Liver (tissue), 9 donors: Measurements from ENCODE around the gene EGFLAM. TPM values are rescaled to one million over a fixed set of nuclear protein-coding genes. Genes with fewer than 3 reads are reported as not detected.

Experiments used
- DNase-seq: peaks from one replicate; pipeline ENCODE4 v3.0.0-alpha.2; 2017; ENCODE audit warnings: low spot score
- H3K27ac ChIP-seq, 2 donors: one replicate each; pipeline ENCODE4 v1.7.0; 2013; ENCODE audit warnings: inconsistent platforms in 2 of 2, low read length in 2 of 2, control low read depth in 1 of 2, low read depth in 1 of 2, mild to moderate bottlenecking in 1 of 2
- H3K27me3 ChIP-seq, 4 donors: one replicate each; pipeline versions ENCODE4 v1.6.1 to v1.7.0; 2013; ENCODE audit warnings: low read length in 3 of 4, inconsistent platforms in 1 of 4, mild to moderate bottlenecking in 1 of 4, moderate library complexity in 1 of 4; ENCODE audit not compliant: control insufficient read depth in 4 of 4, insufficient read depth in 4 of 4
- H3K36me3 ChIP-seq, 4 donors: one replicate each; pipeline versions ENCODE4 v1.6.1 to v1.7.0; 2013; ENCODE audit warnings: low read length in 3 of 4, mild to moderate bottlenecking in 3 of 4, low read depth in 1 of 4, moderate library complexity in 1 of 4; ENCODE audit not compliant: control insufficient read depth in 4 of 4, insufficient read depth in 3 of 4
- H3K4me1 ChIP-seq, 4 donors: one replicate each; pipeline versions ENCODE4 v1.6.1 to v1.7.0; 2013; ENCODE audit warnings: low read length in 3 of 4, mild to moderate bottlenecking in 3 of 4, moderate library complexity in 1 of 4; ENCODE audit not compliant: control insufficient read depth in 4 of 4, insufficient read depth in 4 of 4
- H3K4me3 ChIP-seq, 3 donors: one replicate each; pipeline versions ENCODE4 v1.6.1 to v1.7.0; 2013; ENCODE audit warnings: low read length in 3 of 3, control low read depth in 1 of 3, low read depth in 1 of 3, mild to moderate bottlenecking in 1 of 3
- H3K9ac ChIP-seq, 2 donors: one replicate each; pipeline ENCODE4 v1.7.0; 2013; ENCODE audit warnings: low read length in 2 of 2, mild to moderate bottlenecking in 2 of 2, moderate library complexity in 2 of 2, control low read depth in 1 of 2, low read depth in 1 of 2
- H3K9me3 ChIP-seq, 4 donors: one replicate each; pipeline versions ENCODE4 v1.6.1 to v1.7.0; 2013; ENCODE audit warnings: low read length in 3 of 4; ENCODE audit not compliant: control insufficient read depth in 4 of 4
- EGR1 ChIP-seq, 2 donors: IDR thresholded peaks; 2 replicates each; pipeline ENCODE4 v1.6.1; 2016 to 2018; ENCODE audit warnings: antibody characterized with exemption in 2 of 2, low read depth in 2 of 2
- FOXA1 ChIP-seq: IDR thresholded peaks from 2 replicates; pipeline ENCODE4 v1.6.1; 2016; ENCODE audit warnings: antibody characterized with exemption
- FOXA2 ChIP-seq: IDR thresholded peaks from 2 replicates; pipeline ENCODE4 v1.6.1; 2016; ENCODE audit warnings: antibody characterized with exemption
- GABPA ChIP-seq, 2 donors: IDR thresholded peaks in 1 of 2; conservative IDR thresholded peaks in 1 of 2; 2 replicates each; pipeline ENCODE4 v1.6.1; 2016; ENCODE audit warnings: antibody characterized with exemption in 2 of 2, mild to moderate bottlenecking in 1 of 2, moderate library complexity in 1 of 2
- HNF4A ChIP-seq, 2 donors: conservative IDR thresholded peaks; 2 replicates each; pipeline ENCODE4 v1.6.1; 2016; ENCODE audit warnings: antibody characterized with exemption in 2 of 2, mild to moderate bottlenecking in 2 of 2
- JUND ChIP-seq, 2 donors: IDR thresholded peaks; 2 replicates each; pipeline ENCODE4 v1.6.1; 2016; ENCODE audit warnings: antibody characterized with exemption in 2 of 2
- NR2F2 ChIP-seq: IDR thresholded peaks from 2 replicates; pipeline ENCODE4 v1.6.1; 2016; ENCODE audit warnings: antibody characterized with exemption
- SP1 ChIP-seq: IDR thresholded peaks from 2 replicates; pipeline ENCODE4 v1.6.1; 2018; ENCODE audit warnings: antibody characterized with exemption, mild to moderate bottlenecking
- TAF1 ChIP-seq: conservative IDR thresholded peaks from 2 replicates; pipeline ENCODE4 v1.6.1; 2016; ENCODE audit warnings: antibody characterized with exemption, mild to moderate bottlenecking
- YY1 ChIP-seq: IDR thresholded peaks from 2 replicates; pipeline ENCODE4 v1.6.1; 2016; ENCODE audit warnings: antibody characterized with exemption, mild to moderate bottlenecking
- ZBTB33 ChIP-seq: IDR thresholded peaks from 2 replicates; pipeline ENCODE4 v1.6.1; 2016; ENCODE audit warnings: antibody characterized with exemption
- whole genome bisulfite sequencing: extraction: QIAGEN DNeasy Blood & Tissue Kit; methylation state at CpG from one replicate; pipeline ENCODE4 v1.1.7; 2013; 5-methylcytosine and 5-hydroxymethylcytosine counted together
- polyA plus RNA-seq, 2 donors: library from polyadenylated mRNA; stranded (reverse) in 1 of 2; unstranded in 1 of 2; fragments of 200-250 nt in 1 of 2; fragments of >200 nt in 1 of 2; fragmentation: Nextera tagmentation in 1 of 2; extraction: Ambion mirVana in 1 of 2; gene quantifications; one replicate each; pipeline versions ENCODE4 v1.2.1 to v1.2.3, GENCODE V29; 2013 to 2015
- total RNA-seq, 2 donors: library from RNA; depleted of rRNA; stranded (reverse); fragments of >200 nt; gene quantifications; one replicate each; pipeline ENCODE4 v1.2.3, GENCODE V29; 2014
- TF ChIP-seq, protein P1 (sequence below): IDR thresholded peaks from 2 replicates; pipeline ENCODE4 v1.6.1; 2016; ENCODE audit warnings: antibody characterized with exemption
- TF ChIP-seq, protein P2 (sequence below): IDR thresholded peaks from 2 replicates; pipeline ENCODE4 v1.6.1; 2016; ENCODE audit warnings: antibody characterized with exemption, mild to moderate bottlenecking
- TF ChIP-seq, protein P3 (sequence below): fragments of 150-350 bp; IDR thresholded peaks from 2 replicates; pipeline ENCODE4 v1.5.1; 2017; ENCODE audit warnings: improper control_type of control experiment, low read depth, low read length; ENCODE audit not compliant: missing input control
- TF ChIP-seq, protein P4 (sequence below): IDR thresholded peaks from 2 replicates; pipeline ENCODE4 v1.6.1; 2016; ENCODE audit warnings: antibody characterized with exemption
- donor health status: healthy.
- donor health status: healthy.
- donor health status: healthy.
- donor health status: healthy.
- donor health status: healthy.

EGFLAM gene
- total and polyA plus RNA-seq, 4 donors, result 1.1 to 4.9 (median 1.9) TPM

DNA sequence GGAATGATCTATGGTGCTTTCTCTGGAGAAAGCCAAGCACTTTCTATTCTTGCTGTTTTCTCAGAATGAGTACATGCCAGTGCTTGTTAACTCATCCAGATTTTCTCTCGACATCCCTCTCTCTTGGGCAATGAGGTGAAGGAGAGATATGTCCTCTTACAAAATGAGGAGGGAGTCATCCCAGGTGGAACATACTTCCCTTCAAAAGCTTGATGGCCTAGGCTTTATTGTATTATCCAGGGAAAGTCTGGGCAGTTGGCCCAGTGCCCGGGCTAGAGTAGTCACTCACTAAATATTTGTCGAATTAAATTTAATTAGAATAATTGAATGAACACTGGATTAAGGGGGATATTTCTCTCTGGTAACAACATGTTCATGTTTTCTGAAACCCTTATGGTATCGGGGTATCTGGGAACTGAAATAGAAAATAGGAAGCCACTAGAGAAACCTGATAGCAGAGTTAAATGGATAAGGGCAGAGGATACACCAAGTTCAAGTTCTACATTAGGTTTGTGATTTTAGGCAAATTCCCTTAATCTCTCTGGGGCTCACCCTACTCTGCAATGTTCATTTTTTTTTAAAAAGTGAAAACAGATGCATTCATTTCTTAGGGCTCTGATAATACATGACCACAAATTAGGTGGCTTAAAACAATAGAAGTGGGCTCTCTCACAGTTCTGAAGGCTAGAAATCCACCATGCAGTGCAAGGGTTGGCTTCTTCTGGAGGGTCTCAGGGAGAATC lies 198.5 kb downstream of the EGFLAM start:
- WGBS, result 96% methylated on average over 4 of the region's 4 CpGs
- Histone ChIP-seq H3K36me3 (no peaks in the 10 kb centered on the region), H3K9me3 (no peaks in the 10 kb centered on the region), H3K27ac (no peak overlapping the region), H3K27me3 (peaks cover 0 to 12% (median 0%) of the 10 kb centered on the region in 4 donors), H3K9ac (no peak overlapping the region), H3K4me3 (no peak overlapping the region), H3K4me1 (no peaks in the 10 kb centered on the region)
- no peak for TF ChIP-seq NR2F2
- TF ChIP-seq EGR1 (IDR thresholded peaks at IDR 0.05; ENCODE audit: low read depth in 2 of 2), result no peak
- TF ChIP-seq, protein P1, sequence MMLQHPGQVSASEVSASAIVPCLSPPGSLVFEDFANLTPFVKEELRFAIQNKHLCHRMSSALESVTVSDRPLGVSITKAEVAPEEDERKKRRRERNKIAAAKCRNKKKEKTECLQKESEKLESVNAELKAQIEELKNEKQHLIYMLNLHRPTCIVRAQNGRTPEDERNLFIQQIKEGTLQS, result no peak
- TF ChIP-seq YY1, result no peak
- no peak for TF ChIP-seq FOXA1
- no peak for TF ChIP-seq FOXA2
- TF ChIP-seq SP1, result no peak
- no peak for DNase-seq

GRCh38 chr5:38458174-38458573 lies 199.8 kb downstream of the EGFLAM start:
- Histone ChIP-seq H3K4me3 (no peak overlapping the region), H3K4me1 (no peaks in the 10 kb centered on the region), H3K27ac (no peak overlapping the region), H3K9me3 (no peaks in the 10 kb centered on the region), H3K36me3 (no peaks in the 10 kb centered on the region), H3K27me3 (peaks cover 0 to 10% (median 0%) of the 10 kb centered on the region in 4 donors), H3K9ac (no peak overlapping the region)
- DNase-seq, result no peak
- TF ChIP-seq, protein P2, sequence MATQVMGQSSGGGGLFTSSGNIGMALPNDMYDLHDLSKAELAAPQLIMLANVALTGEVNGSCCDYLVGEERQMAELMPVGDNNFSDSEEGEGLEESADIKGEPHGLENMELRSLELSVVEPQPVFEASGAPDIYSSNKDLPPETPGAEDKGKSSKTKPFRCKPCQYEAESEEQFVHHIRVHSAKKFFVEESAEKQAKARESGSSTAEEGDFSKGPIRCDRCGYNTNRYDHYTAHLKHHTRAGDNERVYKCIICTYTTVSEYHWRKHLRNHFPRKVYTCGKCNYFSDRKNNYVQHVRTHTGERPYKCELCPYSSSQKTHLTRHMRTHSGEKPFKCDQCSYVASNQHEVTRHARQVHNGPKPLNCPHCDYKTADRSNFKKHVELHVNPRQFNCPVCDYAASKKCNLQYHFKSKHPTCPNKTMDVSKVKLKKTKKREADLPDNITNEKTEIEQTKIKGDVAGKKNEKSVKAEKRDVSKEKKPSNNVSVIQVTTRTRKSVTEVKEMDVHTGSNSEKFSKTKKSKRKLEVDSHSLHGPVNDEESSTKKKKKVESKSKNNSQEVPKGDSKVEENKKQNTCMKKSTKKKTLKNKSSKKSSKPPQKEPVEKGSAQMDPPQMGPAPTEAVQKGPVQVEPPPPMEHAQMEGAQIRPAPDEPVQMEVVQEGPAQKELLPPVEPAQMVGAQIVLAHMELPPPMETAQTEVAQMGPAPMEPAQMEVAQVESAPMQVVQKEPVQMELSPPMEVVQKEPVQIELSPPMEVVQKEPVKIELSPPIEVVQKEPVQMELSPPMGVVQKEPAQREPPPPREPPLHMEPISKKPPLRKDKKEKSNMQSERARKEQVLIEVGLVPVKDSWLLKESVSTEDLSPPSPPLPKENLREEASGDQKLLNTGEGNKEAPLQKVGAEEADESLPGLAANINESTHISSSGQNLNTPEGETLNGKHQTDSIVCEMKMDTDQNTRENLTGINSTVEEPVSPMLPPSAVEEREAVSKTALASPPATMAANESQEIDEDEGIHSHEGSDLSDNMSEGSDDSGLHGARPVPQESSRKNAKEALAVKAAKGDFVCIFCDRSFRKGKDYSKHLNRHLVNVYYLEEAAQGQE, result no peak
- no peak for TF ChIP-seq HNF4A (conservative IDR thresholded peaks at IDR 0.05)
- TF ChIP-seq YY1, result no peak
- TF ChIP-seq, protein P3, sequence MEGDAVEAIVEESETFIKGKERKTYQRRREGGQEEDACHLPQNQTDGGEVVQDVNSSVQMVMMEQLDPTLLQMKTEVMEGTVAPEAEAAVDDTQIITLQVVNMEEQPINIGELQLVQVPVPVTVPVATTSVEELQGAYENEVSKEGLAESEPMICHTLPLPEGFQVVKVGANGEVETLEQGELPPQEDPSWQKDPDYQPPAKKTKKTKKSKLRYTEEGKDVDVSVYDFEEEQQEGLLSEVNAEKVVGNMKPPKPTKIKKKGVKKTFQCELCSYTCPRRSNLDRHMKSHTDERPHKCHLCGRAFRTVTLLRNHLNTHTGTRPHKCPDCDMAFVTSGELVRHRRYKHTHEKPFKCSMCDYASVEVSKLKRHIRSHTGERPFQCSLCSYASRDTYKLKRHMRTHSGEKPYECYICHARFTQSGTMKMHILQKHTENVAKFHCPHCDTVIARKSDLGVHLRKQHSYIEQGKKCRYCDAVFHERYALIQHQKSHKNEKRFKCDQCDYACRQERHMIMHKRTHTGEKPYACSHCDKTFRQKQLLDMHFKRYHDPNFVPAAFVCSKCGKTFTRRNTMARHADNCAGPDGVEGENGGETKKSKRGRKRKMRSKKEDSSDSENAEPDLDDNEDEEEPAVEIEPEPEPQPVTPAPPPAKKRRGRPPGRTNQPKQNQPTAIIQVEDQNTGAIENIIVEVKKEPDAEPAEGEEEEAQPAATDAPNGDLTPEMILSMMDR, result no peak
- TF ChIP-seq ZBTB33, result no peak
- TF ChIP-seq TAF1, result no peak
- no peak for TF ChIP-seq JUND (IDR thresholded peaks at IDR 0.05)
- TF ChIP-seq, protein P4, sequence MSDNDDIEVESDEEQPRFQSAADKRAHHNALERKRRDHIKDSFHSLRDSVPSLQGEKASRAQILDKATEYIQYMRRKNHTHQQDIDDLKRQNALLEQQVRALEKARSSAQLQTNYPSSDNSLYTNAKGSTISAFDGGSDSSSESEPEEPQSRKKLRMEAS, result no peak
- no peak for TF ChIP-seq FOXA2
- no peak for TF ChIP-seq GABPA (IDR thresholded peaks at IDR 0.05 in 1 of 2, conservative IDR thresholded peaks at IDR 0.05 in 1 of 2)
- 97% methylated on average over 8 of the region's 8 CpGs for WGBS
